HEK293 (cell line): Measurements from ENCODE around the gene XIRP2.

Source experiments
- CTCF ChIA-PET: fragments of 350-600 bp; formaldehyde crosslinking; extraction: SDS; loops from one replicate; lab custom pipeline; 2021; ENCODE audit warnings: antibody characterized with exemption; lab: Yijun Ruan, JAX
- POLR2A ChIA-PET: fragments of 300-600 bp; formaldehyde crosslinking; extraction: SDS; loops from one replicate; lab custom pipeline; 2020; ENCODE audit warnings: antibody characterized with exemption, inconsistent platforms; lab: Yijun Ruan, JAX
- H3K27ac ChIP-seq: fragments of 200-500 bp; sonication (Bioruptor generic); 2 replicates; pipeline ENCODE4 v1.5.1; 2014; ENCODE audit warnings: low read depth, low read length, control low read depth, inconsistent platforms; ENCODE audit errors: extremely low read depth
- H3K36me3 ChIP-seq, 2 experiments: fragments of 200-500 bp in 1 of 2; sonication (Bioruptor generic) in 1 of 2; 1 replicate in 1 of 2; 2 replicates in 1 of 2; pipeline ENCODE4 v1.5.1; 2014 to 2017; ENCODE audit warnings: inconsistent platforms in 2 of 2, low read length in 2 of 2; ENCODE audit not compliant: control insufficient read depth in 2 of 2, insufficient read depth in 1 of 2
- H3K4me1 ChIP-seq: fragments of 200-500 bp; sonication (Bioruptor generic); 2 replicates; pipeline ENCODE4 v1.5.1; 2014; ENCODE audit warnings: mild to moderate bottlenecking, low read length, inconsistent platforms; ENCODE audit not compliant: control insufficient read depth, insufficient read depth
- H3K4me3 ChIP-seq: 2 replicates; pipeline ENCODE4 v1.5.1; 2011; ENCODE audit warnings: low read depth, mild to moderate bottlenecking, control low read depth, low read length, moderate library complexity
- H3K9me3 ChIP-seq: fragments of 200-500 bp; sonication (Bioruptor generic); 2 replicates; pipeline ENCODE4 v1.5.1; 2014; ENCODE audit warnings: low read depth, low read length, inconsistent platforms; ENCODE audit not compliant: control insufficient read depth, insufficient read depth
- BCL6B ChIP-seq: fragments of 450-650 bp; formaldehyde crosslinking; IDR thresholded peaks from 2 replicates; pipeline ENCODE4 v1.5.1; 2017; ENCODE audit warnings: missing biosample characterization, missing genetic modification characterization
- HOXA7 ChIP-seq: sonication (generic); formaldehyde crosslinking; IDR thresholded peaks from 2 replicates; pipeline ENCODE4 v1.8.1; 2022; ENCODE audit warnings: missing genetic modification reagents, borderline replicate concordance
- INSM2 ChIP-seq: fragments of 450-650 bp; formaldehyde crosslinking; IDR thresholded peaks from 2 replicates; pipeline ENCODE4 v1.5.1; 2016; ENCODE audit warnings: missing biosample characterization, missing genetic modification characterization
- PRDM2 ChIP-seq: fragments of 450-650 bp; formaldehyde crosslinking; IDR thresholded peaks from 2 replicates; pipeline ENCODE4 v1.5.1; 2016; ENCODE audit warnings: missing biosample characterization, missing genetic modification characterization, borderline replicate concordance
- SP3 ChIP-seq: fragments of 450-650 bp; formaldehyde crosslinking; IDR thresholded peaks from 2 replicates; pipeline ENCODE4 v1.5.1; 2016; ENCODE audit warnings: missing biosample characterization, missing genetic modification characterization
- ZBTB7A ChIP-seq: fragments of 450-650 bp; formaldehyde crosslinking; IDR thresholded peaks from 2 replicates; pipeline ENCODE4 v1.5.1; 2016; ENCODE audit warnings: low read depth, missing biosample characterization, missing genetic modification characterization
- ZNF132 ChIP-seq: fragments of 450-650 bp; formaldehyde crosslinking; IDR thresholded peaks from 2 replicates; pipeline ENCODE4 v1.5.1; 2017; ENCODE audit warnings: missing biosample characterization, missing genetic modification characterization, borderline replicate concordance
- ZNF133 ChIP-seq: fragments of 450-650 bp; formaldehyde crosslinking; IDR thresholded peaks from 2 replicates; pipeline ENCODE4 v1.5.1; 2016; ENCODE audit warnings: missing biosample characterization, missing genetic modification characterization
- ZNF19 ChIP-seq: fragments of 450-650 bp; formaldehyde crosslinking; IDR thresholded peaks from 2 replicates; pipeline ENCODE4; 2016; ENCODE audit warnings: missing biosample characterization, missing genetic modification characterization, low read depth
- ZNF221 ChIP-seq: fragments of 450-650 bp; formaldehyde crosslinking; IDR thresholded peaks from 2 replicates; pipeline ENCODE4 v1.5.1; 2017; ENCODE audit warnings: missing biosample characterization, missing genetic modification characterization, borderline replicate concordance
- ZNF311 ChIP-seq: fragments of 450-650 bp; formaldehyde crosslinking; IDR thresholded peaks from 2 replicates; pipeline ENCODE4 v1.5.1; 2017; ENCODE audit warnings: missing biosample characterization, missing genetic modification characterization, borderline replicate concordance
- ZNF324 ChIP-seq: fragments of 450-650 bp; formaldehyde crosslinking; IDR thresholded peaks from 2 replicates; pipeline ENCODE4 v1.5.1; 2016; ENCODE audit warnings: missing biosample characterization, missing genetic modification characterization
- ZNF37A ChIP-seq: fragments of 450-650 bp; IDR thresholded peaks from 2 replicates; pipeline ENCODE4 v1.5.1; 2018; ENCODE audit warnings: missing biosample characterization, missing genetic modification characterization
- ZNF391 ChIP-seq: fragments of 450-650 bp; formaldehyde crosslinking; IDR thresholded peaks from 2 replicates; pipeline ENCODE4 v1.5.1; 2016; ENCODE audit warnings: low read depth, missing biosample characterization, missing genetic modification characterization, borderline replicate concordance
- ZNF404 ChIP-seq: fragments of 450-650 bp; formaldehyde crosslinking; IDR thresholded peaks from 2 replicates; pipeline ENCODE4 v1.5.1; 2017; ENCODE audit warnings: missing biosample characterization, missing genetic modification characterization
- ZNF416 ChIP-seq: fragments of 450-650 bp; formaldehyde crosslinking; IDR thresholded peaks from 2 replicates; pipeline ENCODE4 v1.5.1; 2016; ENCODE audit warnings: missing biosample characterization, missing genetic modification characterization
- ZNF488 ChIP-seq: fragments of 450-650 bp; formaldehyde crosslinking; IDR thresholded peaks from 2 replicates; pipeline ENCODE4 v1.5.1; 2016; ENCODE audit warnings: missing biosample characterization, missing genetic modification characterization
- ZNF510 ChIP-seq: fragments of 450-650 bp; formaldehyde crosslinking; IDR thresholded peaks from 2 replicates; pipeline ENCODE4 v1.5.1; 2018; ENCODE audit warnings: mild to moderate bottlenecking, missing genetic modification characterization, missing biosample characterization; ENCODE audit not compliant: insufficient replicate concordance
- ZNF514 ChIP-seq: fragments of 450-650 bp; formaldehyde crosslinking; IDR thresholded peaks from 2 replicates; pipeline ENCODE4 v1.5.1; 2016; ENCODE audit warnings: missing biosample characterization, missing genetic modification characterization
- ZNF571 ChIP-seq: fragments of 450-650 bp; formaldehyde crosslinking; IDR thresholded peaks from 2 replicates; pipeline ENCODE4 v1.5.0; 2017; ENCODE audit warnings: missing biosample characterization, missing genetic modification characterization
- ZNF654 ChIP-seq: fragments of 450-650 bp; formaldehyde crosslinking; IDR thresholded peaks from 2 replicates; pipeline ENCODE4 v1.5.1; 2016; ENCODE audit warnings: low read depth, missing biosample characterization, missing genetic modification characterization
- ZNF664 ChIP-seq: fragments of 450-650 bp; formaldehyde crosslinking; IDR thresholded peaks from 2 replicates; pipeline ENCODE4 v1.5.1; 2016; ENCODE audit warnings: missing biosample characterization, missing genetic modification characterization

Gene XIRP2

GRCh38 chr2:166888180-166888579 lies at the start of gene XIRP2:
TSS of gene XIRP2 (plus strand) at chr2:166888480. CDS start at chr2:166903483, 15,003 bp downstream.
- TF ChIP-seq ZNF133 (tag by site-specific recombination) (no peak), ZNF132 (no peak), ZNF416 (tag by site-specific recombination) (no peak), ZNF510 (tag by site-specific recombination) (no peak), ZNF514 (no peak), ZNF664 (tag by site-specific recombination) (no peak), ZBTB7A (no peak), ZNF571 (tag by site-specific recombination) (no peak)
- no peak within 1 kb of the TSS for H3K4me3 ChIP-seq
- H3K36me3 ChIP-seq, result no peaks in the 10 kb centered on the region
- POLR2A ChIA-PET, result no interaction called here
- H3K9me3 ChIP-seq, result no peaks in the 10 kb centered on the region
- H3K27ac ChIP-seq, result no peak within 1 kb of the TSS
- H3K4me1 ChIP-seq, result no peaks in the 10 kb centered on the region
- CTCF ChIA-PET, result no interaction called here

- Histone ChIP-seq H3K9me3 (no peaks in the 10 kb centered on the region), H3K4me3 (no peak overlapping the region), H3K4me1 (no peaks in the 10 kb centered on the region), H3K27ac (no peak overlapping the region), H3K36me3 (no peaks in the 10 kb centered on the region)
- CTCF ChIA-PET, result no interaction called here
- POLR2A ChIA-PET, result no interaction called here
- TF ChIP-seq SP3 (tag by site-specific recombination) (no peak), ZNF311 (tag by site-specific recombination) (no peak), INSM2 (tag by site-specific recombination) (no peak), ZNF488 (tag by site-specific recombination) (no peak), BCL6B (no peak), ZNF221 (no peak), ZNF654 (tag by site-specific recombination) (no peak), ZNF324 (tag by site-specific recombination) (no peak), ZNF391 (no peak), ZNF664 (tag by site-specific recombination) (no peak), PRDM2 (tag by site-specific recombination) (no peak), ZNF19 (tag by site-specific recombination) (no peak), ZNF37A (tag by site-specific recombination) (no peak), HOXA7 (no peak), ZNF404 (no peak)
Measured at GRCh38 chr2:166841152-166841551, 47.1 kb upstream of the XIRP2 start.
